GM20431 (cell line): Measurements from ENCODE around the gene HOXC6.

Source experiments
- in situ Hi-C: fragments of 300-500 bp; cut with MseI, MboI; formaldehyde crosslinking; loops from one replicate; pipeline ENCODE4 v1.15.0; 2020; ENCODE audit warnings: low sequenced_read_pairs; ENCODE audit not compliant: unreplicated experiment

The HOXC6 gene

DNA sequence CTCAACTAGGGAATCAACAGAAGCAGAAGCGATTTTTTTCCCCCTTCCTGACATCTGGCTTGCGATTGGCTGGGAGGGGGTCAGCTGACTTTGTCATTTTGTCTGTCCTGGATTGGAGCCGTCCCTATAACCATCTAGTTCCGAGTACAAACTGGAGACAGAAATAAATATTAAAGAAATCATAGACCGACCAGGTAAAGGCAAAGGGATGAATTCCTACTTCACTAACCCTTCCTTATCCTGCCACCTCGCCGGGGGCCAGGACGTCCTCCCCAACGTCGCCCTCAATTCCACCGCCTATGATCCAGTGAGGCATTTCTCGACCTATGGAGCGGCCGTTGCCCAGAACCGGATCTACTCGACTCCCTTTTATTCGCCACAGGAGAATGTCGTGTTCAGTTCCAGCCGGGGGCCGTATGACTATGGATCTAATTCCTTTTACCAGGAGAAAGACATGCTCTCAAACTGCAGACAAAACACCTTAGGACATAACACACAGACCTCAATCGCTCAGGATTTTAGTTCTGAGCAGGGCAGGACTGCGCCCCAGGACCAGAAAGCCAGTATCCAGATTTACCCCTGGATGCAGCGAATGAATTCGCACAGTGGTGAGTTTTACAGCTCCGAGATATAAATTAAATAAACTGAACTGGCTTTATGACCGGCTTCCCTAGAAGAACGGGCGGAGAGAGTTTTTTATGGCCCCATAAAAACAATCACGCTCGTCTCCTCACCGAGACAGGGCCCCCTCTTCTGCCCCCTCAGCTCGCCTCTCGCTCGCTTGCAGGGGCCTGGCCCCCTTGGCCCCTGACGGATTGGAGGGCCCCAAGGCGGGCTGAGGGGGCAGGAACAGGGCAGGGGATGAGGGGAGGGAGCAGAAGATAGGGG lies at the start of gene HOXC6:
Gene HOXC6, plus strand, starts transcription at position 127 of the 888 bp plus-strand sequence. Its CDS starts 82 bp downstream, at position 209.
- in situ Hi-C loops, result no loop called here

DNA sequence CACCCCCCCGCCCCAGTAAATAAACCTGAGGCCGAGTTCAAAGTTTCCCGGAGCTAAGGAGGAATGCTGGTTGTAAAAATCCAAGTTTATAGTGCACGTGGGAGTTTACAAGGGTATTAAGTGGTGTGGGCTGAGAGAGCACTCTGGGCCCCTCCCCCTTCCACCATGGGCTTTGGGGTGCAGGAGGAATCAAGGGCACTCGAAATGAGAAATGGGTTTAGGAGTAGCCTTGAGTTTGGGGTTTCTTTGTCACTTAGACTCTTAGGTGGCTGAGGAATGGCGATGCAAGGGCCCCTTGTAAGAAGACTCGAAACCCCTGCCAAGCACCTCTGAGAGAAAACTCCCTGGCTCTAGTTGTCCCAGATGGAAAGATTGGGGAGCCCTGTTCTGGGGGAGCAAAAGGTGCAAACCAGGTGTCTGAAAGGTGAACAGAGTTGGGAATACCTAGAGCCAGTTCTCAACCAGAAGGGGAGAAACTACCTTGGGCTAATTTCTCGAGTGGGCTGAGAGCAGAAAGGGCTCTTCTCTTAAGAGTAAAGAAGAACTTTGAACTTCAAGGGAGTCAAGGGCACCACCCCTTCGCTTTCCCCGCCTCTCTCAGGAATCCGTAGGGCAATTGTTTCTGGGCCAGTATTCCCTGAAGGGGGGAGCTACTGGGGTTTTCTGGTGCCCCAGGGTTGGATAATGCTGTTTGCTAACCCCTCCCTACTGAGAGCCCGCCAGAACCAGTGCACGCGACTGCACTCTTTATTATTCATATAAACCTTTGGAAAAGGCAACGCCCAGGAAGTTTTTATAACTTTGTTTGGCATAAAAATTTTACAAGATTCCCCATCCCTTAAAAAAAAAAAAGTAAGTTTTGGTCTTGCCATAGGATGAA lies 49.5 kb upstream of the HOXC6 start:
- in situ Hi-C loops, result no loop called here

DNA sequence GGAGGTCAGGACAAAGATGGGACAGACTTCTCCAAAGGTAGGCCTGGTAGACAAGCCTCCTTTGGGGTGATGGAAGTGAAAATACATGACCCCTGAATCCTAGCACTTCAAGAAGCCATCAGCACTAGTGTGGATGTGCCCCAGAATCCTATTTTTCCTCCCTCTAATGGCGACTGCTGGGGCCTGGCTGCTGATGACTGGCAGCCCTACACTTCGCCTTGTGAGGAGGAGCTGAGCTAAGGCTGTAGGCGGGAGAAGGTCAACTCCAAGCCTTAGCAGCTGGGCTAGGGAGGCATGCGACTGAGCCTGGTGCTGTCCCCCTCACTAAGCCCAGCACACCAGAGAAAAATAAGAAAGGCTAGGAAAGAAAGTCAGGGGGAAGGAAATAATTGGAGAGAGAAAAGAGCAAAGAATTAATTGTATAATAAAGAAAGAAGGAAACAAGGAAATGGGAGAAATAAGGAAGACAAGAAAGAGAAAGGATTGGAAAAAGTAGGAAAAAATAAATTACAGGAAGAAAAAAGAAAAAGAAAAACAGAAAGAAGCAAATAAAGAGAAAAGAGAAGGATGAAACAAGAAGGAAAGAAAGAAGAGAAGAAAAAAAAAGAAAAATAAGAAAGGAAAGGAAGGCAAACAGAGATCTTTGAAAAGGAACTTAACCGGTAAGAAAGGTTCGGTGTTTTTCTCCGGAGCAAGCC lies 48.0 kb upstream of the HOXC6 start:
- in situ Hi-C loops, result no loop called here

DNA sequence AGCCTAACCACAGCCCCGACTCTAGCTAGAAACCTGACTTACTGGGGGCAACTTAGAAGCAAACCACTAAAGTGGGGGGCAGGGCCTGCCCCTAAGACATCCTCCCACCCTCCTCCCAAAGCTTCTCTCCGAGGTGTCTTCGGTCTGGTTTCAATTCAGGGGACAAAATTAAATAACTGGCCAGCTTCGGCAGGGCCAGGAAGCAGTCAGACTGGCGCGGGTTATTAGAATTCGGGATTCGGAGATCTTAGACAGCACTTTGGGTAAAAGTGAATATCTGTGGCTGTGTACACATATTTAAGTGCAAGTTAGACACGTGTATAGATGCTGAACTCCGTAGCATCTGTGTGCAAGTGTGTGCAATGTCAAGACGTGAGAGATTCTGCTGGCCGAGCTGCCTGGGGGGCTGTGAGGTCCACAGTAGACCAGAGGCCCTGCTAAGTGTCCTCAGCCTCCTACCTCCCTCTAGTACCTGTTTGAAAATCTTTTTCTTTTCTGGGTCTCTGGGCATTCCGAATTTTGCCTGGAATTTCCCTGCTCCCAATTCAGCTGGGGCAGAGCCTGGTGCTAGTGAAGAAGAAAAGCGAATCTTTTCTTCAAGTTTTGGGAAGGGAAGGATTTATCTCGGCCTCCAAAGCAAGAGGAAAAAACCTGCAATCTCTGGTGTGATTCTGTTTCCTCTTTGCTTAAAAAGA lies 47.3 kb upstream of the HOXC6 start:
- in situ Hi-C loops, result no loop called here

DNA sequence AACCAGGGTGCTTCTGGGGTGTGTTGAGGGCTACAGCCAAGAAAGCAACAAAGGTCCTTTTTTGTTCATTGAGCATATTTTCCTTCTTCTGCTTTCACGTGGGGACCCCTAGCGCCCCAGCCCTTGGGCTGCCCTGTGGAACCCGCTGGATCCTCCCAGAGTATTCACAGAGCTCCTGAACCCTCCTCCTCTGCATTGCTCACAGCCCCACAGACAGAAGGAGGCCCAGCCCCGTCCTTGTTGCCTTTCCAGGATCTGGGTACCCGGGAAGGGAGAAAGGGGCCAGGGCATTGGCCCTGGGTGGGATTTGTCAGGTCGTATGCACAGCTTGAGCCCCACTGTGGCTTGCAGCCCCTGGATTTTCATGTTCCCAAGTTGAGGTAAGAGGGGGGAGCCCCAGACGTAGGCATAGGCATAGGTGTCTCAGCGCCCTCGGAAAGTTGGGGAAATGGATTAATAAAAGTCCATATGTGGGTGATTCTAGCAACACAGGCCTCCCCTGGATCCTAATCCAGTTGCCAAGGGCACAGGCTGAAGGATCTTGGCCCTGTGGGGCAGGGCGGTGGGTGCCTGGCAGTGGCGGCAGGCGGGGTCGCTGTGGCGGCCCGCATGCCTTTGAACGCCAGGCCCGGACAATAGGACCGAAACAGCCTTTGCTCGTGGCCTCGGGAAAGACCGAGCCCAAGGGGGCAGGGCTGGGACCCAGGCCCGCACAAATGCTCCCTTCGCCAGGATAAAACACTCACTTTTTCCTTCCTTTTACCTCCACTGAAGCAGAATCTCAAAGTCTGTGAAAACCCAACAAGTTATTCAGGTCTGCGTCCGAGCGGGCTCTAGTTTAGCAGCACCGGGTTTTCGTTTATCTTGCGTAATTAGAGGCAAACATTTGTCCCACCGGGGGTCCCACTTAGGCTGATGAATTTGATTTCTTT lies 46.3 kb upstream of the HOXC6 start:
- in situ Hi-C loops, result no loop called here

DNA sequence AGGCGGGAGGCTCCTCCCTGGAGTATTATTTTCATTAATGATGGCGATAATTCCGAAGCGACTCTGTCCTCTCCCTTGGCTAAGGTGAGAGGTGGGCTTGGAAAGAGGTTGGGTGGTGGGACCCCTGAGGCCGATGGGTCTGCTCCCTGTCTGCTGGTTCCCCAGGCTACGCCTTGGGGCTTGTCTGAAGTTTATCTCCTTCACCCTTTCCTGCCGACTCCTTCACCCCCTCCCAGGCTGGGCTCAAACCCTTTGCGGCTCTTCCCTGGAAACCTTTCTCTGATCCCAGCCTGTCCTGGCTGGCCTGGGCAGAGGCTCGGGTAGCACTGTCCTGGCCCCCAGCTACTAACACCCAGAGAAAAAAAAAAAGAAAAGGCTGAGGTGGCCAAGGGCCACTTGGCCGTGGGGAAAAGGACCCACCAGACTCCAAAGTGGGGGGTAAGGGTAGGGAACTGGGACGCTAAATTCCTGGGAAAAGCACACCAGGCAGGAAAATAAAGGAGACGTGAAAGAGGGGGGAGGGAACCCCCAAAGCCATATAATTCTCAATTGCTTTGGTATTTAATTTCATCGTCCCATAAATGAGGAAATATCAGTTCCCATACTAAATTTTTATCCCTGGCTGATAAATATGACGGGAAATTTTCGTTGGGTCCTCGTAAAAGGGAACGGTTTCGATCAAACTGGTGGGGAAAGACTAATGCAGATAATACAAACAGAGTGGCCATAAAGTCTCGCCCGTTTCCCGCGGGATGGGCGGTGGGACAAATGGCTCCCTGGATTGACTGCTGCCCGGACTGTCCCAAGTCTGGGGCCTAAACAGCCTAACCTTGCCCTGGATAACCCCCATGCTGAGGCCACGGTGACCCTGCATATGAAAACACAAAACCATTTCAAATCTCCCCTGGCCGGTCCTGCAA lies 45.3 kb upstream of the HOXC6 start:
- in situ Hi-C loops, result no loop called here

DNA sequence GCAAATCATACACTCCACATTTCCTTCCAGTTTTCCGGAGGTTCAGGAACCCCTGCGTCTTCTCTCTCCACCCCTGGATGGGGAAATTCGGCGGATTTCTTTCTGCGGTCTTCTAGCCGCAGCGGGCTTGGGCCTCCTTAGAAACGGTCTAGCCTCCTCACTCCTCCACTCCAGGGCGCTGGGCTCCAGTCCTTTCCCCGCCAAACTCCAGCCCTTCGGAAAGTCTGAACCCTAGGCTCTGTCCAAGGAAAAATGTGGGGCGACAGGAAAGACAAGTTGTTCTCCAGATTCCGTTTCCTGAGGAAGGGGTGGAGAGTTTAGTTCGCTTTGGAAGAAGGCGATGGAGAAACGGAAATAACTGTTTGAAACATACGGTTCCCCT lies 44.7 kb upstream of the HOXC6 start:
- in situ Hi-C loops, result no loop called here

DNA sequence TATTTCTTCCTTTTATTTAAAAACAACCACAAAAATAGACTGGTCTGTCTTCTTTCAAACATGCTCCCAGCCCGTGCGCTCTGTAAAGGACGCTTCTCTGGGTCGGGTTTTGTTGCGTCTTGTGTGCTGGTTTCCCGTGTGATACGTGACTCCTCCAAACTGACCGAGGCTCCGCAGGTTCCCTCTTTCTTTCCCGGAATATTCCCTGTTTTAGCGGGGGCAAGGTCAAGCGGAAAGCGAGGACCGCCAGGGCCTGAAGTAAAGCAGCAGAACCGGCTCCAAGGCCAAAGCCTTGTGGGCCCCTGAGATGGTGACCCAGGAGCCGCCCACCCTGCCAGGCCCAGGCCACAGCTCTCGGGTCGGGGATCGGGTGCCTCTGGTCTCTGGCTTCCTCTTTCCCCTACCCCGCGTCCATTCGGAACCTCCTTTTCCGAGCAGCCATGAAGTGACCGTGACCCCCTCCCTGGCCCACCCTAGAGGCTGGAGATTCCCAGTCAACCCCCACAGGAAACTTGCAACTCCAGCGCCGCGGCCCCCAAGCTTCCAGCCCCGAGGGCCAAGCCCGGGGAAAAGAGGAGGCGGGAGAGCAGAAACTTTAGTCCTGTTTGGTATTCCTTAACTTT lies 44.2 kb upstream of the HOXC6 start:
- in situ Hi-C loops, result no loop called here

DNA sequence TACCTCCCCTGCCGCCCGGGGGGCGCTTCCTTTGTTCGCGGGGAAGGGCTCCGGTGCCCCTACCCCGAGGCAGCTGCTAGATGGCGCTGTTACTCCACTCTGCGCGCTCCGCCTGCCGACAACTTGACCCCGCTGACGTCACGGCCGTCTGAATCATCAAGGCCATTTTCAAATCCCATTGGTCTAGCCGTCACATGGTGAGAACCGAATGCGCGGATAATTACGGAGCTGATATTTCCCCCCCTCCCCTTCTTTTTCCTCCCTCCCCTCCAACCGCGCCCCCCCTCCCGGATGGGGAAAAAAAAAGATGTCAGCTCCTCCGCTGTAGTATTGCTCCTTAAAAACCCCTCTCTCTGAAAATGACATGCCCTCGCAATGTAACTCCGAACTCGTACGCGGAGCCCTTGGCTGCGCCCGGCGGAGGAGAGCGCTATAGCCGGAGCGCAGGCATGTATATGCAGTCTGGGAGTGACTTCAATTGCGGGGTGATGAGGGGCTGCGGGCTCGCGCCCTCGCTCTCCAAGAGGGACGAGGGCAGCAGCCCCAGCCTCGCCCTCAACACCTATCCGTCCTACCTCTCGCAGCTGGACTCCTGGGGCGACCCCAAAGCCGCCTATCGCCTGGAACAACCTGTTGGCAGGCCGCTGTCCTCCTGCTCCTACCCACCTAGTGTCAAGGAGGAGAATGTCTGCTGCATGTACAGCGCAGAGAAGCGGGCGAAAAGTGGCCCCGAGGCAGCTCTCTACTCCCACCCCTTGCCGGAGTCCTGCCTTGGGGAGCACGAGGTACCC lies 43.1 kb upstream of the HOXC6 start, which contains the start of gene HOXC10:
Gene HOXC10, plus strand, starts transcription at position 246 of the 791 bp plus-strand sequence. Its CDS starts 114 bp downstream, at position 360.
- in situ Hi-C loops, result no loop called here

DNA sequence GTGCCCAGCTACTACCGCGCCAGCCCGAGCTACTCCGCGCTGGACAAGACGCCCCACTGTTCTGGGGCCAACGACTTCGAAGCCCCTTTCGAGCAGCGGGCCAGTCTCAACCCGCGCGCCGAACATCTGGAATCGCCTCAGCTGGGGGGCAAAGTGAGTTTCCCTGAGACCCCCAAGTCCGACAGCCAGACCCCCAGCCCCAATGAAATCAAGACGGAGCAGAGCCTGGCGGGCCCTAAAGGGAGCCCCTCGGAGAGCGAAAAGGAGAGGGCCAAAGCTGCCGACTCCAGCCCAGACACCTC lies 42.6 kb upstream of the HOXC6 start:
- in situ Hi-C loops, result no loop called here

DNA sequence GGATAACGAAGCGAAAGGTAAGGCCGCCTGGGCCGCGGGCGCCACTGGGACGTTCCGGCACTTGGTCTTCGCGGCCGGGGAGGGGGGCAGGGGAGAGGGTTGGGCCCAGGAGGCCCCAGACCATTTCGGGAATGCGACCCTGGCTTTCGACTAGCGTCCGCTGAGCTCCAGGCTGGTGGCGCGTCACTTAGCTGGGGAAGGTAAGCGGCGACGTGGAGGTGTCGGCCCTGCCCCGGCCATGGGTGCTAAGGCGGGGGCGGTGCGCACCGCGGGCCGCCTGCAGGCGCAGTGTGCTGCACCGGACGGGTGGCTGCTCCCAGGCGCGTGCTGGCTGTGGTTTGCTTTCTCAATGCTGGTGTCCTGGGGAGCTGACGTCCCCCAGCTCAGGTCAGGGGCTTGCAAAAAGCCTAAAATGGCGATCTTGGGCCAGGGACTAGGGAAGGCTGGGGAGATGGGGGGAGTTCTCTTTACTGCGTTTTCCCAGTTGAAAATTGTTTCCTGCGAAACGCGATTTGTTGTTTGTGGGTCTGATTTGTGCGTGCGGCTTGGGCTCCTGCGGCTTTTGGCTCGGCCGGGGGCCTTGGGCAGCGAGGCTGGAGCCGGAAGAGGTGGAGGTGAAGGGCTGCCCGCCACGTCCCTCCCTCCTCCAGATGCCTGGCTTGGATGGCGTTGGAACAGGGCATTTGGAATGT lies 42.1 kb upstream of the HOXC6 start:
- in situ Hi-C loops, result no loop called here

DNA sequence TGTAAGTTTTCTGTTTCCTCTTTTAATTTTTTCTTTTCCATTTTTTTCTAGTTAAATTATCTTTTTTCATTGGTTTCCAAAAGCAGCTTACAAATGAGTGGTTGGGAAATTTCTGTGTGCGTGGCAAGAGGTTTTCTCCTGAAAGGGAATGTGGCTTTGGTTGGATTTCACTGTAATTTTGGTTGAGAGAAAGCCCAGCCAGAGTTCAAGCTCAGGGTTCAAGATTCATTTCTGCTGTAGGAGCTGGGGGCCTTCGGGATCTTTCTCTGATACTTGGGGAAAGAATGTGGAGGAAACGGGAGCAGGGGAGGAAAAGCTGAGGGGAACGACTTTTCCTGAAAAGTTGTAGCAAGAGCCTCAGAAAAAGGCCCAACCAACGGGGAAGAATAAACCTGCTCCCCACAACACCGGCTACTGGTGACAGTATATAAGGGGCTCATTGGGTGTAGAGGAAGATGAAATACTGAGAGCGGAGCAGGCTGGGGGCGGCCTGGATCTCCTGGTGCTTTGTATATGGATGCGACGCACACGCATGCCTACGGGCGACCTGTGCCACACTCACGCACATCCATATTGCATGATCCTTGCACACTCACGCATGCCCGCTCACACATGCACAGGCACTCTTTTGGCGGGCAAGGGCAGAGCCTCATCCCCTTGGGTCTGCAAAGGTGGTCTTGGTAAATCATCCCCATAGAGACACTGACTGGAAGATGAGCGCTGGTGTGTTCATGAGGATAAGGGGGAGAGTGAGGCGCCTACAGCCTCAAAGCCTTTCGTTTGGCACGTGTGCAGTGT lies 41.4 kb upstream of the HOXC6 start:
- in situ Hi-C loops, result no loop called here

DNA sequence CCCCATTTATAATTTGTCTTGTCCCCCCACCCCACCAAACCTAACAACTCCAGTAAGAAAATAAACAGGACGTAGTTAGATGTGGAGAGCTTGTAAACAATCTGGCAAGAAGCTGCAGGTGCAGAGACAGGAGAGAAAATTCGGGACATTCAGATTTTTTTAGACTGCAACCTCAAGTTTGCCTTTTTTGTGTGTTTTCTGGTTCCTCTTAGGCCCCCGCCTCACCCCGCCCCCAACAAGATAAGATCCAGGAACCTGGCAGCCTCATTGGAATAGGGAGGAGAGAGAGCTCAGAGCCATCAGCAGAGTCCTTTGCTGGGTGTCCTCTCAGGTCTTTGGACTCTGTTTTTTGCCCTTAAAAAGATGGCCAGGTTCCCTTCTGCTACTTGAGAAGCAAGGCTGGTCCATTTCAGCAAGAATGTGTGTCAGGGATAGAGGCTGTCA lies 40.4 kb upstream of the HOXC6 start:
- in situ Hi-C loops, result no loop called here

DNA sequence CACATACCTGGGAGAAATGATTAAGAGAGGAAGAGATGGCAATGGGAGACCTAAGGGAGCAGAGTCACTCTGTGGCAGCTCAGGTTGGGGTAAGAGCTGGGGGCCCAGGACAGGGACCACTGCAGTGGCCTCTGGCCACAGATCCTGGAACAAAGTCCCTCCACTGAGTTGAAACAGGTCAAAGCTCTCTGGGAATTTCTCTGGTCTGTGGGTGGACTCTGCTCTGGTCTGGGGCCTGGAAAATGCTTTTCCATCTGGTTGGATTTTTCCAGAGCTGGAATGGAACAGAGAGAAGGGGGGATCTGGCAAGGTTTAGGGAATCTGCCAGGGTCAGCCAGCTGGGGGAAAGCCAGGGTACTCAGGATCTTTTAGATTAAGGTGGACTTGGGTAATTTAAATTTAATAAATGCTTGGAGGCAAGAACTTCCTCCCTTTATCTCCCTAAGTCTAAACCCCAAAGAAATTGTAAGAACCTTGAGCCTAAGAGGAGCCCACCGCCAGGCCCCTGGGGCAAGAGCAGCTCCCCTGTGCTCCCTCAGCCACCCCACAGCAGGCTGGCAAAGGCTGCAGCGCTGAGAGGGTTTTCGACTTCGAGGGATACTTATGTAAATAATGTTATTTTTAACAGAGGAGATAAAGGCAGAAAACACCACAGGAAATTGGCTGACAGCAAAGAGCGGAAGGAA lies 39.6 kb upstream of the HOXC6 start:
- in situ Hi-C loops, result no loop called here
